Naive thymus-derived CD4-positive, alpha-beta T cell (primary cell): ENCODE results near the gene ARHGAP21. TPM values are rescaled to one million over a fixed set of nuclear protein-coding genes. Genes with fewer than 3 reads are reported as not detected.
A peak's percentile ranks its signal among the peaks of the same experiment; 100 is the strongest.
"Not testable (repeated sequence)": the region's sequence is repeated elsewhere in the genome, so short reads cannot be mapped to it uniquely, and the experiment has no call there.

Experiments
- ATAC-seq: fragments of 150-1000 bp; cut with Tn5 transposase; 2 replicates; pipeline ENCODE4 v1.10.0; 2021; ENCODE audit warnings: mild to moderate bottlenecking, moderate library complexity
- CTCF ChIA-PET: fragments of 350-600 bp; sonication (Branson Sonifier 250); formaldehyde crosslinking; loops from one replicate; lab custom pipeline; 2021; ENCODE audit warnings: antibody characterized with exemption; lab: Charles Lee
- POLR2A ChIA-PET: fragments of 350-600 bp; sonication (Branson Sonifier 250); formaldehyde crosslinking; loops from one replicate; lab custom pipeline; 2021; ENCODE audit warnings: antibody characterized with exemption, inconsistent platforms; lab: Charles Lee
- DNase-seq, 9 donors: peaks; one replicate each; pipeline versions ENCODE4 v3.0.0 to v3.0.0-alpha.2; 2020 to 2022; ENCODE audit warnings: mixed read lengths in 1 of 9
- H3K27ac ChIP-seq: one replicate; pipeline ENCODE4 v1.7.0; 2013; ENCODE audit warnings: mild to moderate bottlenecking, low read depth, low read length, moderate library complexity
- H3K27me3 ChIP-seq, 2 donors: one replicate each; pipeline ENCODE4 v1.7.0; 2013; ENCODE audit warnings: low read length in 2 of 2, mild to moderate bottlenecking in 2 of 2, moderate library complexity in 2 of 2; ENCODE audit not compliant: control insufficient read depth in 2 of 2, insufficient read depth in 2 of 2
- H3K36me3 ChIP-seq, 3 experiments: 1 replicate in 2 of 3; 2 replicates in 1 of 3; pipeline ENCODE4 v1.7.0; 2013; ENCODE audit warnings: low read length in 3 of 3, mild to moderate bottlenecking in 3 of 3, moderate library complexity in 1 of 3; ENCODE audit not compliant: insufficient read depth in 3 of 3, control insufficient read depth in 2 of 3
- H3K4me1 ChIP-seq, 2 donors: one replicate each; pipeline ENCODE4 v1.7.0; 2013; ENCODE audit warnings: low read length in 2 of 2, mild to moderate bottlenecking in 2 of 2, moderate library complexity in 1 of 2; ENCODE audit not compliant: control insufficient read depth in 2 of 2, insufficient read depth in 2 of 2
- H3K4me3 ChIP-seq: 2 replicates; pipeline ENCODE4 v1.7.0; 2013; ENCODE audit warnings: mild to moderate bottlenecking, low read length
- H3K9me3 ChIP-seq, 3 experiments: 1 replicate in 2 of 3; 2 replicates in 1 of 3; pipeline ENCODE4 v1.7.0; 2013; ENCODE audit warnings: low read length in 3 of 3; ENCODE audit not compliant: control insufficient read depth in 2 of 3
- H3K27ac Mint-ChIP-seq, 9 donors: one replicate each; pipeline ENCODE4 v1.8.0; 2020 to 2022; ENCODE audit warnings: mixed read lengths in 9 of 9, mild to moderate bottlenecking in 8 of 9, moderate library complexity in 5 of 9, inconsistent platforms in 2 of 9
- H3K27me3 Mint-ChIP-seq, 5 donors: one replicate each; pipeline ENCODE4 v1.8.0; 2021 to 2022; ENCODE audit warnings: mixed read lengths in 5 of 5, mild to moderate bottlenecking in 1 of 5
- H3K36me3 Mint-ChIP-seq, 5 donors: one replicate each; pipeline ENCODE4 v1.8.0; 2020 to 2022; ENCODE audit warnings: mixed read lengths in 5 of 5, mild to moderate bottlenecking in 3 of 5, inconsistent platforms in 1 of 5
- H3K4me1 Mint-ChIP-seq, 7 donors: one replicate each; pipeline ENCODE4 v1.8.0; 2020 to 2022; ENCODE audit warnings: mixed read lengths in 7 of 7, mild to moderate bottlenecking in 3 of 7, inconsistent platforms in 1 of 7
- H3K4me3 Mint-ChIP-seq, 10 donors: one replicate each; pipeline ENCODE4 v1.8.0; 2020 to 2022; ENCODE audit warnings: mild to moderate bottlenecking in 10 of 10, mixed read lengths in 10 of 10, moderate library complexity in 6 of 10, inconsistent platforms in 2 of 10
- H3K9me3 Mint-ChIP-seq, 11 donors: one replicate each; pipeline ENCODE4 v1.8.0; 2020 to 2022; ENCODE audit warnings: mixed read lengths in 11 of 11, mild to moderate bottlenecking in 4 of 11, inconsistent platforms in 1 of 11, moderate library complexity in 1 of 11
- intact Hi-C, 2 donors: fragments of 100-400 bp; cut with micrococcal nuclease; formaldehyde crosslinking; loops; one replicate each; pipeline ENCODE4 v1.15.1; 2023
- polyA plus RNA-seq, 2 donors: library from polyadenylated mRNA; unstranded; fragments of 300-500 nt; fragmentation: Illumina TruSeq; gene quantifications; one replicate each; pipeline ENCODE4 v1.2.3, GENCODE V29; 2021
- total RNA-seq, 6 experiments: library from RNA in 5 of 6; stranded (reverse) in 5 of 6; gene quantifications; 1 replicate in 5 of 6; 2 replicates in 1 of 6; pipeline ENCODE4 v1.2.3 and lab custom pipeline; 2021 to 2026

ARHGAP21 gene
- total and polyA plus RNA-seq, 7 experiments from 2014 or later = 9.5 to 40.0 (median 32.9) TPM

GRCh38 chr10:24726029-24726428, 2.3 kb upstream of the ARHGAP21 start:
- POLR2A ChIA-PET = interaction anchor here (0.8 kb wide), 1 partner anchor 227 kb away, joined by 3 read pairs; no protein-coding TSS in a partner anchor
- intact Hi-C loops = loop anchor here in 1 of 2 donors (10.0 kb wide), 1 partner anchor 261 kb away; no protein-coding TSS in a partner anchor
- peak overlapping the region in 1 of 10 donors; percentile 30 for H3K4me3 Mint-ChIP-seq

DNA sequence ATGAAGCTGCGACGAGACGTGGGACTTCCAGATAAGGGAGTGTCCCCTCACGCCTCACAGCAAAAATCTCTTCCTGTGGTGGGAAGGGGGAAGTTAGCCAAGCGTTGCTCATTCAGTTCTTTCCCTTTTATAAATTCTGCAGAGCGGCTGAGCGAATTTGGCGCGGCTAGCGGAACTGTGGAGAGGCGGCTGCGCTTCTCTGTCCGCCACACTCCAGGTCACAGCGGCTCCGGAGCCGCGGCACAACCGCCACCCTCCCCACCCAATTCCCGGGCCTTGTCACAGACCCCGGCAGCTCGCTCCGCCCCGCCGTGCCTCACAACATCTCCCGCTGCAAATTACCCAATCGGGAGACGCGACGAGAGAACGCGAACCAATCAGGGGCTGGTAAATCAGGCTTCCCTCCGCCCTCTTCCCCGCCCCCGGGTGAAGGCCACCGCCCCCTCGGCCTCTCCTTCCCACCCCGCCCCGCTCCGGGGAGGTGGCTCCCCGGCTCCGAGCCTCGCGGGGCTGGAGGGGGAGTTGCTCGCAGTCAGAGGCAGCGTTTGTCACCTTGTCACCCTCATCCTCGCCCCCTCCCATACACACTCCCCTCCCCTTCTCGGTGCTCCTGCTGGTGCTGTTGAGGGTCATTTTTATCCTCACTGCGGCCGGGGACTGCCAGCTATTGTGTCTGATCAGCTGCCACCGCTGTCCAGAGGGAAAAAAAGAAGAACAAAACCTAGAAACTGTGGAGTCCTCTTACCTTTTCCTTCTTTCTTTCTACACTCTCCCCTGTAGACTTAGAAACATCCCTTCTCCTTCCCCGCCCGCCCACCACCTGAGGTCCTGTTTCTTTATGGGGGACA, 918 bp upstream of the ARHGAP21 start:
- H3K27me3 Mint-ChIP-seq = peaks cover 0 to 6% (median 0%) of the 10 kb centered on the region in 5 donors

More at GRCh38 chr10:24726029-24726428, 2.3 kb upstream of the ARHGAP21 start:
- Mint-ChIP-seq H3K27ac (peak overlapping the region in 5 of 9 donors; percentile 25 to 87 (median 38)), H3K4me1 (peaks cover 4 to 19% (median 13%) of the 10 kb centered on the region in 7 donors)
- ATAC-seq, H3K27me3 Mint-ChIP-seq, DNase-seq, H3K27ac ChIP-seq, H3K9me3 ChIP-seq, H3K9me3 Mint-ChIP-seq, H3K36me3 ChIP-seq, H3K4me3 ChIP-seq, H3K27me3 ChIP-seq, H3K36me3 Mint-ChIP-seq: not testable (repeated sequence)
- peaks cover 0 to 12% of the 10 kb centered on the region in 2 donors for H3K4me1 ChIP-seq
- CTCF ChIA-PET = interaction anchor here (0.9 to 1.0 kb wide), 2 partner anchors 226 to 259 kb away, joined by 3 to 4 read pairs; no protein-coding TSS in a partner anchor

GRCh38 chr10:24723386-24723787, 300 bp downstream of the ARHGAP21 start:
- Mint-ChIP-seq H3K9me3 (no peaks in the 10 kb centered on the region), H3K27ac (peak overlapping the region in 1 of 9 donors; percentile 38), H3K27me3 (peaks cover 0 to 6% (median 0%) of the 10 kb centered on the region in 5 donors), H3K4me3 (peak overlapping the region in 7 of 10 donors; percentile 39 to 96 (median 68)), H3K4me1 (peaks cover 9 to 33% (median 19%) of the 10 kb centered on the region in 7 donors), H3K36me3 (peaks cover 0 to 1% (median 0%) of the 10 kb centered on the region in 5 donors)
- Histone ChIP-seq H3K9me3 (no peaks in the 10 kb centered on the region), H3K27ac (peak overlapping the region; percentile 68), H3K4me3 (peak overlapping the region; percentile 71), H3K36me3 (peaks cover 0 to 4% (median 0%) of the 10 kb centered on the region in 3 experiments), H3K4me1 (peaks cover 0 to 12% of the 10 kb centered on the region in 2 donors), H3K27me3 (no peaks in the 10 kb centered on the region)
- intact Hi-C loops = loop anchor here (5.0 to 10.0 kb wide), 6 partner anchors 99 to 1361 kb away; no protein-coding TSS in a partner anchor
- no peak for ATAC-seq
- DNase-seq = peak in 7 of 9 donors; percentile 11 to 53 (median 20)
- POLR2A ChIA-PET = interaction anchor here (0.7 to 1.5 kb wide), 5 partner anchors 17 to 223 kb away, joined by 3 to 11 read pairs (median 4); no protein-coding TSS in a partner anchor
- CTCF ChIA-PET = interaction anchor here (0.6 kb wide), 2 partner anchors 11 to 261 kb away, joined by 4 to 6 read pairs; no protein-coding TSS in a partner anchor

More for the DNA sequence above, 918 bp upstream of the ARHGAP21 start:
- POLR2A ChIA-PET = interaction anchor here (0.6 to 1.5 kb wide), 9 partner anchors 56 to 292 kb away, joined by 3 to 6 read pairs (median 3); partner anchors contain the start of genes ENKUR and THNSL1
- intact Hi-C loops = loop anchor here (1.0 to 10.0 kb wide), 14 partner anchors 81 to 1362 kb away; partner anchors contain the start of genes ENKUR (in 2 of the 2), PRTFDC1 (in 2 of the 2), THNSL1 (in 2 of the 2) and OTUD1 (in 1 of the 2)
- DNase-seq = peak; percentile 87 to 94 (median 92)
- Histone ChIP-seq H3K4me3 (peak overlapping the region; percentile 93), H3K27me3 (no peaks in the 10 kb centered on the region), H3K36me3 (peaks cover 0 to 4% (median 0%) of the 10 kb centered on the region in 3 experiments), H3K27ac (peak overlapping the region; percentile 65), H3K9me3 (no peaks in the 10 kb centered on the region), H3K4me1 (peaks cover 0 to 12% of the 10 kb centered on the region in 2 donors)
- CTCF ChIA-PET = interaction anchor here (0.9 kb wide), 1 partner anchor 227 kb away, joined by 3 read pairs; no protein-coding TSS in a partner anchor
- H3K4me3 Mint-ChIP-seq = peak overlapping the region; percentile 89 to 96 (median 94)
- peaks cover 0 to 1% (median 0%) of the 10 kb centered on the region in 5 donors for H3K36me3 Mint-ChIP-seq
- peaks cover 6 to 28% (median 19%) of the 10 kb centered on the region in 7 donors for H3K4me1 Mint-ChIP-seq
- peak overlapping the region; percentile 45 to 96 (median 92) for H3K27ac Mint-ChIP-seq
- ATAC-seq = peak; percentile 93
- H3K9me3 Mint-ChIP-seq = no peaks in the 10 kb centered on the region

DNA sequence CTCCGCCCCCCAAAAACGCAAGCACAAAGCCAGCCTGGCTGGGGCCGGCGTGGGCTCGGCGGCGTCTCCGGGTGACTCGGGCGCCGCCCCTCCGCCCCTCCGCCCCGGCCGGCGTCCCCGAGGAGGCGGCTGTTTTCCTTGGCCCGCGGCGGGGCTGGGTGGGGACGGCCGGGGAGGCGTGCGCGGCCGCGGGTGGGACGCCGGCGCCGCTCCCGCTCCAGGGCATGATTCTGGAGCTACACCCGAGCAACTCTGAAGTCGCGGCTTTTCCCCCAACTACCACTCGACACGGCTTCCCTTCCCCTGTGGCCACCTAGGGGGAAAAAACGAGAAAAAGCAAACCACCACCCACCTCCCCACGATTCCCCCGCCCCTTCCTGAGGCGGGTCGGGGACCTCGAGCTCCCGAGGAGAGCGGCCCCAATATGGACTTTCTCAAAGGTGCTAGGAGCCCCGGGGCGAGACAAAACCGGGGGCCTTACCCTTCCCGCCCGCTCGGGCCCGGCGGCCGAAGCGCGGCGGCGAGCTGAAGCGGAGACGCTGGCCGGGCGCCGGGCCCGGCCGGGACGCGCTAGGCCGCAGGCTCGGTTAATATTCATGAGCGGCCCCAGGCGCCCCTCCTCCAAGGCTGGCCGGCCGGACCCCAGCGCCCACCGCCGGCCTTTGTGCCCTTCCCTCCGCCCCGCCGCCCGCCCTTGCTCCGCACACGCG, 856 bp downstream of the ARHGAP21 start:
- no peaks in the 10 kb centered on the region for H3K9me3 ChIP-seq
- H3K36me3 Mint-ChIP-seq = peaks cover 0 to 1% (median 0%) of the 10 kb centered on the region in 5 donors
- peaks cover 0 to 4% (median 0%) of the 10 kb centered on the region in 3 experiments for H3K36me3 ChIP-seq
- POLR2A ChIA-PET = interaction anchor here (0.6 to 1.5 kb wide), 6 partner anchors 17 to 229 kb away, joined by 3 to 11 read pairs (median 4); no protein-coding TSS in a partner anchor
- CTCF ChIA-PET = interaction anchor here (0.6 kb wide), 1 partner anchor 261 kb away, joined by 6 read pairs; no protein-coding TSS in a partner anchor
- DNase-seq (peak; percentile 22 to 69 (median 53)), ATAC-seq (peak; percentile 10)
- H3K27me3 Mint-ChIP-seq = peaks cover 0 to 6% (median 0%) of the 10 kb centered on the region in 5 donors
- H3K27ac Mint-ChIP-seq = peak overlapping the region; percentile 42 to 94 (median 89)
- intact Hi-C loops = loop anchor here (1.0 to 10.0 kb wide), 8 partner anchors 17 to 1361 kb away; no protein-coding TSS in a partner anchor
- peak overlapping the region; percentile 71 for H3K4me3 ChIP-seq
- peaks cover 9 to 33% (median 19%) of the 10 kb centered on the region in 7 donors for H3K4me1 Mint-ChIP-seq
- no peaks in the 10 kb centered on the region for H3K9me3 Mint-ChIP-seq
- H3K27me3 ChIP-seq = no peaks in the 10 kb centered on the region
- peak overlapping the region; percentile 68 for H3K27ac ChIP-seq
- peaks cover 0 to 12% of the 10 kb centered on the region in 2 donors for H3K4me1 ChIP-seq
- H3K4me3 Mint-ChIP-seq = peak overlapping the region; percentile 89 to 96 (median 94)

- H3K27ac ChIP-seq = peak overlapping the region; percentile 68
- intact Hi-C loops = loop anchor here (1.0 to 10.0 kb wide), 8 partner anchors 16 to 1360 kb away; no protein-coding TSS in a partner anchor
- no peaks in the 10 kb centered on the region for H3K9me3 ChIP-seq
- CTCF ChIA-PET = no interaction called here
- peaks cover 0 to 6% (median 0%) of the 10 kb centered on the region in 5 donors for H3K27me3 Mint-ChIP-seq
- ATAC-seq (no peak), DNase-seq (peak in 3 of 9 donors; percentile 22 to 38 (median 30))
- peak overlapping the region; percentile 88 to 96 (median 92) for H3K4me3 Mint-ChIP-seq
- peaks cover 0 to 1% (median 0%) of the 10 kb centered on the region in 5 donors for H3K36me3 Mint-ChIP-seq
- H3K36me3 ChIP-seq = peaks cover 0 to 4% (median 0%) of the 10 kb centered on the region in 3 experiments
- POLR2A ChIA-PET = interaction anchor here (0.6 to 1.5 kb wide), 4 partner anchors 15 to 105 kb away, joined by 3 to 11 read pairs (median 4); no protein-coding TSS in a partner anchor
- no peaks in the 10 kb centered on the region for H3K27me3 ChIP-seq
- H3K4me1 Mint-ChIP-seq = peaks cover 9 to 33% (median 19%) of the 10 kb centered on the region in 7 donors
- no peaks in the 10 kb centered on the region for H3K9me3 Mint-ChIP-seq
- H3K27ac Mint-ChIP-seq = peak overlapping the region; percentile 42 to 94 (median 88)
- peaks cover 0 to 12% of the 10 kb centered on the region in 2 donors for H3K4me1 ChIP-seq
- peak overlapping the region; percentile 71 for H3K4me3 ChIP-seq
These were observed 1.5 kb downstream of the ARHGAP21 start for GRCh38 chr10:24722131-24722675.
